ENCODE measurements around the gene DNAJB1.

Gene DNAJB1

GRCh38 chr19:14473073-14473977 is 44.9 kb downstream of the DNAJB1 start:
- no peak for DNase-seq (ENCODE audit: low read depth)

- peak; percentile 32 for DNase-seq (ENCODE audit: low read depth)
Measured at GRCh38 chr19:14472202-14472938, 45.8 kb downstream of the DNAJB1 start.

DNA sequence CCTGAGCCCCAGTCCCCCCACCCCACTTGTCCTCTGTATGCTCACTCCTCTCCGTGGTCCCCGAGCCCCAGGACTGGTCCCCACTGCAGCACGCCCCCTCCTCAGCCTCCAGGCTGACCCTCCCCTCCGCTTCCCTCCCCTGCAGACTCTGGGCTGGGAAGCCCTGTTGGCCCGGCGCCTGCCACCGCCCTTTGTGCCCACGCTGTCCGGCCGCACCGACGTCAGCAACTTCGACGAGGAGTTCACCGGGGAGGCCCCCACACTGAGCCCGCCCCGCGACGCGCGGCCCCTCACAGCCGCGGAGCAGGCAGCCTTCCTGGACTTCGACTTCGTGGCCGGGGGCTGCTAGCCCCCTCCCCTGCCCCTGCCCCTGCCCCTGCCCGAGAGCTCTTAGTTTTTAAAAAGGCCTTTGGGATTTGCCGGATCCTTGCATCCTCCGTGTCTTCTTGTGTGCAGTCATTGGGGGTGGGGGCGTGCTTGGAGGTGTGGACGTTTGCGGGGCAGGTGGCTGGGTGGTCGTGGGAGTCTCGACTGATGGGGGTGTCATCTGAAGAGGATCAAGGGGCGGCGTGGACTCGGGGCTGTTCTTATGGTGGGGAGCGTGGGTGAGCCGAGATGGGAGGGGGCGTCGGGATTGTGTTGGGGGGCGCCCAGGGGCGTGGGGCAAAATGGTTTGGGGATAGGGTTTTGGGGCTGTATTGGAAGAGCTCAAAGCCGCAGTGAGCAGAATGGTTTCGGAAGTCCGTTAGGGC is 46.6 kb downstream of the DNAJB1 start:
- DNase-seq (ENCODE audit: low read depth): no peak

DNA sequence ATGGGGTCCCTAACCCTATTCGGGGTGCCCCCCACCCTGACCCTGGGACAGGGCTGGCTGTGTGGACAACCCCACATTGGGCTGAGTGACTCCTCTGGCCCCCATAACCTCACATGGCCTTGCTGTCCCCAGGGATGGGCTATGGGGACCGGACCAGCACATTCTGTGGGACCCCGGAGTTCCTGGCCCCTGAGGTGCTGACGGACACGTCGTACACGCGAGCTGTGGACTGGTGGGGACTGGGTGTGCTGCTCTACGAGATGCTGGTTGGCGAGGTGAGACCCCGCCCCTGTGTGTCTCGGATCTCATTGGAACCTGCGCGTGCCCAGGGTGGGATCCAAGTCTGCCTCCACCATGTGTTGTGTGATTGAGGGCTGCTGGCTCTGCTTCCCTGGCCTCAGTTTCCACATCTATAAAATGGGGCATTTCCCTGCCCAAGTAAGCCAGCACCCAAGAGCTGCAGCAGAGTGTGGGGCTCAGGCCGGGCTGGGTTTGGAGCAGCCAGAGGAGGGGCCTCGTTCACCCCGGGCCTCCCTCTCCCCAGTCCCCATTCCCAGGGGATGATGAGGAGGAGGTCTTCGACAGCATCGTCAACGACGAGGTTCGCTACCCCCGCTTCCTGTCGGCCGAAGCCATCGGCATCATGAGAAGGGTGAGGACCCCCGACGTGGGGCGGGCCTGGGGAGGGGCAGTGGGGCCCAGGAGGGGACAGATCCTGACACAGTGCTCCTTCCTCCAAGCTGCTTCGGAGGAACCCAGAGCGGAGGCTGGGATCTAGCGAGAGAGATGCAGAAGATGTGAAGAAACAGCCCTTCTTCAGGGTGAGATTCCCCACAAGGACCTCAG is 47.9 kb downstream of the DNAJB1 start:
- no peak for DNase-seq (ENCODE audit: low read depth)

- DNase-seq (ENCODE audit: low read depth): no peak
Measured at GRCh38 chr19:14467816-14468215, 50.4 kb downstream of the DNAJB1 start.

DNA sequence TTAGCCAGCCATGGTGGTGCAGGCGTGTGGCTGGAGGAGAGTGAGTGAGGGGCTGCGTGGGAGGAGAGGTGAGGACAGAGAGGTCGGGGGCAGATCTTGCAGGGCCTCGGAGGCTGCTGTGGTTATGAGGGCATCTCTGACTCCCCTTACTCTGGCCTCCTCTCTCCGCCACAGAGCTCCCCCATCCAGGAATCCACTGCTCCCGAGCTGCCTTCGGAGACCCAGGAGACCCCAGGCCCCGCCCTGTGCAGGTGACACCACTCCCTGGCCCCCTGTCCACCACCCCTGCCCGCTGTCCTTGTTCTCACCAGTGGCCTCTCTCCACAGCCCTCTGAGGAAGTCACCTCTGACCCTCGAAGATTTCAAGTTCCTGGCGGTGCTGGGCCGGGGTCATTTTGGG is 50.8 kb downstream of the DNAJB1 start:
- no peak for DNase-seq (ENCODE audit: low read depth)

Data from fibroblast of gingiva (primary cell).